Natural killer cell (primary cell): ENCODE results near the gene SMIM10L2A. TPM values are rescaled to one million over a fixed set of nuclear protein-coding genes. Genes with fewer than 3 reads are reported as not detected.

Experiments
- ATAC-seq, 3 donors: fragments of 150-1000 bp in 2 of 3; fragments of 200-7000 bp in 1 of 3; cut with Tn5 transposase; 1 replicate in 1 of 3; 2 replicates in 2 of 3; pipeline ENCODE4 v1.10.0; 2021; ENCODE audit warnings: mild to moderate bottlenecking in 2 of 3, moderate library complexity in 2 of 3
- DNase-seq, 2 donors: peaks; one replicate each; pipeline versions ENCODE4 v3.0.0 to v3.0.0-alpha.2; 2013 to 2021; ENCODE audit warnings: mixed read lengths in 1 of 2
- H3K27ac ChIP-seq: one replicate; pipeline ENCODE4 v1.5.1; 2013; ENCODE audit warnings: mild to moderate bottlenecking, low read length
- H3K27me3 ChIP-seq: one replicate; pipeline ENCODE4 v1.6.1; 2013; ENCODE audit warnings: low read length; ENCODE audit not compliant: control insufficient read depth, insufficient read depth
- H3K36me3 ChIP-seq: one replicate; pipeline ENCODE4 v1.6.1; 2013; ENCODE audit warnings: low read length; ENCODE audit not compliant: control insufficient read depth, insufficient read depth
- H3K4me1 ChIP-seq: one replicate; pipeline ENCODE4 v1.6.1; 2013; ENCODE audit warnings: low read length; ENCODE audit not compliant: control insufficient read depth, insufficient read depth
- H3K4me3 ChIP-seq: one replicate; pipeline ENCODE4 v1.5.1; 2013; ENCODE audit warnings: low read length
- H3K9me3 ChIP-seq: one replicate; pipeline ENCODE4 v1.6.1; 2013; ENCODE audit warnings: low read length; ENCODE audit not compliant: control insufficient read depth, insufficient read depth
- H3K27ac Mint-ChIP-seq, 2 donors: one replicate each; pipeline ENCODE4 v1.8.0; 2022; ENCODE audit warnings: mild to moderate bottlenecking in 2 of 2, mixed read lengths in 2 of 2, moderate library complexity in 1 of 2
- H3K27me3 Mint-ChIP-seq, 2 donors: one replicate each; pipeline ENCODE4 v1.8.0; 2022; ENCODE audit warnings: low read depth in 2 of 2, mixed read lengths in 2 of 2
- H3K36me3 Mint-ChIP-seq: one replicate; pipeline ENCODE4 v1.8.0; 2022; ENCODE audit warnings: mixed read lengths
- H3K4me1 Mint-ChIP-seq, 2 donors: one replicate each; pipeline ENCODE4 v1.8.0; 2022; ENCODE audit warnings: mixed read lengths in 2 of 2
- H3K4me3 Mint-ChIP-seq: one replicate; pipeline ENCODE4 v1.8.0; 2022; ENCODE audit warnings: mild to moderate bottlenecking, moderate library complexity, mixed read lengths
- H3K9me3 Mint-ChIP-seq, 2 donors: one replicate each; pipeline ENCODE4 v1.8.0; 2022; ENCODE audit warnings: mixed read lengths in 2 of 2
- CTCF ChIP-seq: fragments of 200-600 bp; IDR thresholded peaks from one replicate; pipeline ENCODE4 v1.8.0; 2022; ENCODE audit warnings: antibody characterized with exemption
- WGBS: methylation state at CpG from one replicate; pipeline ENCODE4 v1.1.7; 2013; ENCODE audit warnings: missing lambda C conversion rate; ENCODE audit not compliant: insufficient coverage; 5-methylcytosine and 5-hydroxymethylcytosine counted together
- intact Hi-C: fragments of 100-400 bp; cut with micrococcal nuclease; formaldehyde crosslinking; loops from one replicate; pipeline ENCODE4 v1.14.2; 2022
- total RNA-seq, 4 donors: library from RNA; stranded (reverse); fragments of 120-200 nt in 1 of 4; gene quantifications; one replicate each; pipeline versions ENCODE4 v1.2.3 to v1.2.4, GENCODE V29; 2013 to 2022

SMIM10L2A gene
- total RNA-seq, 3 donors from 2014 or later (not counting 1 experiment from before 2014, with no cell fraction given): 0.08 to 0.27 (median 0.14) TPM

- no peak for ATAC-seq
- H3K9me3 Mint-ChIP-seq: peaks cover 0 to 7% of the 10 kb centered on the region in 2 donors
- no peak overlapping the region for H3K27ac Mint-ChIP-seq
- H3K4me3 Mint-ChIP-seq: no peak overlapping the region
- H3K27me3 ChIP-seq: no peaks in the 10 kb centered on the region
- intact Hi-C loops: no loop called here
- WGBS: 91% methylated on average over 23 of the region's 23 CpGs
- no peak for DNase-seq
- H3K36me3 ChIP-seq: no peaks in the 10 kb centered on the region
- H3K4me1 Mint-ChIP-seq: no peaks in the 10 kb centered on the region
- H3K4me3 ChIP-seq: no peak overlapping the region
- TF ChIP-seq CTCF: no peak
- peaks cover 7 to 14% of the 10 kb centered on the region in 2 donors for H3K27me3 Mint-ChIP-seq
- H3K27ac ChIP-seq: no peak overlapping the region
- no peaks in the 10 kb centered on the region for H3K9me3 ChIP-seq
- no peaks in the 10 kb centered on the region for H3K4me1 ChIP-seq
- H3K36me3 Mint-ChIP-seq: no peaks in the 10 kb centered on the region
These were observed 14.2 kb downstream of the SMIM10L2A start for GRCh38 chrX:135435933-135436332.

DNA sequence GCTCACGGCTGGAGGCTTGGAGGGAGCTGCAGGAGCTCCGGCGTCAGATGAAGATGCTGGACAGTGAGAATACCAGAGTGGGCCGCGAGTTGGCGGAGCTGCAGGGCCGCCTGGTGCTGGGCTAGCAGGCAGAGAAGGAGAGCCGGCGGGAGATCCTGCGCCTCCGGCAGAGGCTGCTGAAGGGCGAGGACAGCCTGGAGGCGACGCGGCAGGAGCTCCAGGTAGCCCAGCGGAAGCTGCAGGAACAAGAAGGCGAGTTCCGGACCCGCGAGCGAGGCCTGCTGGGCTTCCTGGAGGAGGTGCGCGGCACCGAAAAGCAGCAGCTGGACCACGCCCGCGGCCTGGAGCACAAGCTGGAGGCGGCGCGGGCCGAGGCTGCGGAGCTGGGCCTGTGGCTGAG lies 14.7 kb downstream of the SMIM10L2A start:
- intact Hi-C loops: no loop called here
- ATAC-seq: no peak

DNA sequence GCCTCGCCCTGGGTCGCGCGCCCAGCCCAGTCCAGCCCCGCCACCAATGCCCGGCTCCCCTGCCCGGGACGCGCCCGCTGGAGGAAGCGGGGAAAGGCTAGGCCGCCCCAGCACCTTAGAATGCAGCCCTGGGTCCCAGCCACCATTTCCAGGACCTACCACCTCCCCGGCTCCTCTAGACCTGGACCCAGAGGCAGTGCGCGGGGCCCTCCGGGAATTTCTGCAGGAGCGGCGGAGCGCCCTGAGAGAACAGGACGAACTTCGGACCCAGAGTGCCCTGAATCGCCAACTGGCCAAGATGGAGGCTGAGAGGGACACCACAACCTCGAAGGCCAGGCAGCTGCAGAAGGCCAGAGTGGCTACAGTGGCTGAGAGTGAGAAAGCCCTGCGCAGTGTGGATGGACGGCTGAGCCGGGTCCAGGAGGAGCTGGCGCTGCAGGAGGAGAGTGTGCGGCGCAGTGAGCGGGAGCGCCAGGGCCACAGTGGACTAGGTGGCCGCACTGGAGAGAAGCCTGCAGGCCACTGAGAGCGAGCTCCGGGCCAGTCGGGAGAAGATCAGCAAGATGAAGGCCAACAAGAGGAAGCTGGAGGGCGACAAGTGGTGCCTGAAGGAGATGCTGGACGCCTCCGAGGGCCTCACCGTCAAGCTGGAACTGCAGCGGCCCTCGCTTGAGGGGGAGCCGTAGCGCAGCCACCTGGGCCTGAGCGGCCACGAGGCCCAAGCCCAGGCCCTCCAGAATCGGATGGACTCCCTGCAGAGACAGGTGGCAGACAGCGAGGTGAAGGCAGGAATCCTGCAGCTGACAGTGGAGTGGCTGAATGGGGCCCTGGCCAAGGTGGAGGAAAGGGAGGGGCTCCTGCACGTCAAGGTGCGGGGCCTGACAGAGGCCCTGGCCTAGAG lies 15.5 kb downstream of the SMIM10L2A start:
- Mint-ChIP-seq H3K9me3 (no peaks in the 10 kb centered on the region), H3K36me3 (no peaks in the 10 kb centered on the region), H3K4me3 (no peak overlapping the region), H3K27me3 (peaks cover 0 to 12% of the 10 kb centered on the region in 2 donors), H3K27ac (no peak overlapping the region), H3K4me1 (no peaks in the 10 kb centered on the region)
- intact Hi-C loops: no loop called here
- Histone ChIP-seq H3K4me1 (no peaks in the 10 kb centered on the region), H3K9me3 (no peaks in the 10 kb centered on the region), H3K36me3 (no peaks in the 10 kb centered on the region), H3K27me3 (no peaks in the 10 kb centered on the region), H3K27ac (no peak overlapping the region), H3K4me3 (no peak overlapping the region)
- no peak for TF ChIP-seq CTCF
- WGBS: 95% methylated on average over 49 of the region's 49 CpGs
- ATAC-seq (no peak), DNase-seq (no peak)

More for the DNA sequence above, 14.7 kb downstream of the SMIM10L2A start:
- Mint-ChIP-seq H3K4me3 (no peak overlapping the region), H3K36me3 (no peaks in the 10 kb centered on the region), H3K9me3 (peaks cover 0 to 3% of the 10 kb centered on the region in 2 donors), H3K4me1 (no peaks in the 10 kb centered on the region), H3K27me3 (peaks cover 2 to 11% of the 10 kb centered on the region in 2 donors), H3K27ac (no peak overlapping the region)
- TF ChIP-seq CTCF: no peak
- Histone ChIP-seq H3K4me1 (no peaks in the 10 kb centered on the region), H3K27ac (no peak overlapping the region), H3K36me3 (no peaks in the 10 kb centered on the region), H3K9me3 (no peaks in the 10 kb centered on the region), H3K27me3 (no peaks in the 10 kb centered on the region), H3K4me3 (no peak overlapping the region)
- WGBS: 86% methylated on average over 32 of the region's 32 CpGs
- DNase-seq: no peak
